Measurements from ENCODE around the gene WARS2.

Gene WARS2

GRCh38 chr1:118981436-118981835 is 159.0 kb downstream of the WARS2 start:
- TF ChIP-seq REST (IDR thresholded peaks at IDR 0.05; ENCODE audit: insufficient read depth in 1 of 2, low read depth in 2 of 2, low read length in 2 of 2) (no peak), FOXP2 (optimal IDR thresholded peaks at IDR 0.05; ENCODE audit: borderline replicate concordance, extremely low read depth, extremely low read length, insufficient read depth) (no peak), TAF1 (IDR thresholded peaks at IDR 0.05; ENCODE audit: borderline replicate concordance, insufficient read depth, low read length) (no peak), SIN3A (IDR thresholded peaks at IDR 0.05; ENCODE audit: borderline replicate concordance, insufficient read depth, low read length) (no peak), POLR2AphosphoS5 (IDR thresholded peaks at IDR 0.05; ENCODE audit: low read depth, low read length) (no peak)
